H1 (cell line): Measurements from ENCODE around the gene KLKB1. TPM values are rescaled to one million over a fixed set of nuclear protein-coding genes. Genes with fewer than 3 reads are reported as not detected.

Experiments used
- CTCF ChIA-PET: fragments of 300-600 bp; sonication (Branson Sonifier 250); formaldehyde crosslinking; loops from one replicate; lab custom pipeline; 2021; ENCODE audit not compliant: partially characterized antibody; lab: Charles Lee
- POLR2A ChIA-PET: fragments of 300-600 bp; sonication (Branson Sonifier 250); formaldehyde crosslinking; loops from one replicate; lab custom pipeline; 2021; ENCODE audit warnings: inconsistent platforms; ENCODE audit not compliant: partially characterized antibody; lab: Charles Lee
- DNase-seq, 2 experiments: peaks; one replicate each; pipeline versions ENCODE4 v3.0.0 to v3.0.0-alpha.2; 2010 to 2022; ENCODE audit warnings: low spot score in 2 of 2, low read depth in 1 of 2, mixed read lengths in 1 of 2
- FAIRE-seq: peaks from 2 replicates; lab custom pipeline; 2011; peaks lifted over from hg19 to GRCh38; lab: Jason Lieb, UNC
- H2AFZ ChIP-seq: 2 replicates; pipeline ENCODE4 v1.8.1; 2012; ENCODE audit warnings: low read length, inconsistent platforms
- H2AK5ac ChIP-seq: 2 replicates; pipeline ENCODE4 v1.6.1; 2013; ENCODE audit warnings: low read depth, low read length
- H2BK120ac ChIP-seq: replicated peaks from 2 replicates; pipeline ENCODE3; 2013; ENCODE audit warnings: low read depth, low read length, inconsistent platforms
- H2BK12ac ChIP-seq: 2 replicates; pipeline ENCODE4 v1.6.1; 2013; ENCODE audit warnings: low read depth, low read length
- H2BK15ac ChIP-seq: 2 replicates; pipeline ENCODE4 v1.6.1; 2013; ENCODE audit warnings: low read length
- H2BK20ac ChIP-seq: 2 replicates; pipeline ENCODE4 v1.6.1; 2013; ENCODE audit warnings: low read length
- H2BK5ac ChIP-seq: 2 replicates; pipeline ENCODE4 v1.6.1; 2013; ENCODE audit warnings: low read depth, low read length
- H3K14ac ChIP-seq: 2 replicates; pipeline ENCODE4 v1.6.1; 2013; ENCODE audit warnings: inconsistent platforms; ENCODE audit not compliant: insufficient read length
- H3K18ac ChIP-seq: 2 replicates; pipeline ENCODE4 v1.6.1; 2013; ENCODE audit warnings: low read length; ENCODE audit errors: extremely low read depth
- H3K23ac ChIP-seq: 2 replicates; pipeline ENCODE4 v1.6.1; 2013; ENCODE audit warnings: inconsistent platforms; ENCODE audit not compliant: insufficient read length
- H3K23me2 ChIP-seq: 2 replicates; pipeline ENCODE4 v1.6.1; 2013; ENCODE audit warnings: low read depth, low read length
- H3K27ac ChIP-seq: 2 replicates; pipeline ENCODE4 v1.6.1; 2011; ENCODE audit warnings: low read depth, low read length, inconsistent platforms
- H3K27me3 ChIP-seq, 4 experiments: replicated peaks in 1 of 4; 1 replicate in 1 of 4; 2 replicates in 3 of 4; pipeline versions ENCODE4 v1.6.1 to v1.8.1; 2011 to 2013; ENCODE audit warnings: low read length in 3 of 4, mild to moderate bottlenecking in 3 of 4, inconsistent platforms in 2 of 4, mixed read lengths in 2 of 4, moderate library complexity in 1 of 4; ENCODE audit not compliant: control insufficient read depth in 3 of 4, insufficient read depth in 3 of 4; ENCODE audit errors: extremely low read depth in 1 of 4
- H3K36me3 ChIP-seq, 4 experiments: 2 replicates each; pipeline versions ENCODE4 v1.6.1 to v1.8.1; 2011 to 2013; ENCODE audit warnings: mild to moderate bottlenecking in 4 of 4, low read length in 3 of 4, moderate library complexity in 2 of 4, control low read depth in 1 of 4, inconsistent platforms in 1 of 4; ENCODE audit not compliant: insufficient read depth in 4 of 4, control insufficient read depth in 2 of 4
- H3K4ac ChIP-seq: replicated peaks from 2 replicates; pipeline ENCODE3; 2013; ENCODE audit warnings: low read length, low read depth, mixed read lengths, inconsistent platforms; ENCODE audit not compliant: insufficient read length
- H3K4me1 ChIP-seq, 4 experiments: replicated peaks in 1 of 4; 1 replicate in 1 of 4; 2 replicates in 3 of 4; pipeline versions ENCODE4 v1.6.1 to v1.8.1; 2011 to 2013; ENCODE audit warnings: low read length in 3 of 4, inconsistent platforms in 2 of 4, mixed read lengths in 1 of 4; ENCODE audit not compliant: insufficient read depth in 4 of 4, control insufficient read depth in 3 of 4
- H3K4me2 ChIP-seq, 2 experiments: 2 replicates each; pipeline versions ENCODE4 v1.6.1 to v1.8.1; 2011 to 2013; ENCODE audit warnings: low read depth in 2 of 2, low read length in 2 of 2, control low read depth in 1 of 2, inconsistent platforms in 1 of 2, mild to moderate bottlenecking in 1 of 2; ENCODE audit not compliant: insufficient read depth in 1 of 2
- H3K4me3 ChIP-seq, 4 experiments: fragments of 200-600, 300-600 bp in 1 of 4; sonication (generic), shearing (Covaris generic), sonication (Bioruptor Twin) in 1 of 4; 2 replicates each; pipeline versions ENCODE4 v1.5.1 to v1.8.1; 2011 to 2016; ENCODE audit warnings: low read length in 4 of 4, low read depth in 3 of 4, control low read depth in 2 of 4, inconsistent platforms in 2 of 4, mild to moderate bottlenecking in 2 of 4, mixed read lengths in 1 of 4, moderate library complexity in 1 of 4; ENCODE audit not compliant: insufficient read depth in 2 of 4; ENCODE audit errors: extremely low read depth in 1 of 4
- H3K56ac ChIP-seq: replicated peaks from 2 replicates; pipeline ENCODE3; 2013; ENCODE audit warnings: low read depth, mild to moderate bottlenecking, mixed read lengths, low read length, inconsistent platforms; ENCODE audit not compliant: insufficient read length
- H3K79me1 ChIP-seq: 2 replicates; pipeline ENCODE4 v1.6.1; 2013; ENCODE audit warnings: low read depth, low read length, control low read depth
- H3K79me2 ChIP-seq, 2 experiments: 2 replicates each; pipeline versions ENCODE4 v1.6.1 to v1.8.1; 2012 to 2013; ENCODE audit warnings: low read length in 2 of 2, mild to moderate bottlenecking in 2 of 2, inconsistent platforms in 1 of 2; ENCODE audit not compliant: insufficient read depth in 2 of 2, control insufficient read depth in 1 of 2
- H3K9ac ChIP-seq, 4 experiments: replicated peaks in 1 of 4; 1 replicate in 1 of 4; 2 replicates in 3 of 4; pipeline versions ENCODE4 v1.6.1 to v1.8.1; 2011 to 2013; ENCODE audit warnings: low read depth in 3 of 4, low read length in 3 of 4, control low read depth in 2 of 4, mild to moderate bottlenecking in 2 of 4, moderate library complexity in 2 of 4, inconsistent platforms in 1 of 4; ENCODE audit errors: extremely low read depth in 1 of 4
- H3K9me3 ChIP-seq, 2 experiments: 2 replicates each; pipeline versions ENCODE4 v1.6.1 to v1.8.1; 2012 to 2013; ENCODE audit warnings: mild to moderate bottlenecking in 2 of 2, moderate library complexity in 2 of 2, control low read depth in 1 of 2, inconsistent platforms in 1 of 2, low read depth in 1 of 2, low read length in 1 of 2, mixed read lengths in 1 of 2; ENCODE audit not compliant: insufficient read depth in 2 of 2
- H4K20me1 ChIP-seq, 2 experiments: replicated peaks in 1 of 2; 2 replicates each; pipeline versions ENCODE3 to v1.8.1; 2011 to 2013; ENCODE audit warnings: inconsistent platforms in 2 of 2, low read length in 2 of 2, mild to moderate bottlenecking in 1 of 2; ENCODE audit not compliant: insufficient read depth in 2 of 2, control insufficient read depth in 1 of 2
- H4K5ac ChIP-seq: 2 replicates; pipeline ENCODE4 v1.6.1; 2013; ENCODE audit warnings: low read length, low read depth, mixed read lengths, inconsistent platforms; ENCODE audit not compliant: insufficient read length
- H4K8ac ChIP-seq: 2 replicates; pipeline ENCODE4 v1.8.0; 2013; ENCODE audit warnings: mild to moderate bottlenecking, moderate library complexity, low read length, inconsistent platforms; ENCODE audit not compliant: insufficient read depth; ENCODE audit errors: extremely low read depth
- H4K91ac ChIP-seq: replicated peaks from 2 replicates; pipeline ENCODE3; 2013; ENCODE audit warnings: low read length, mixed read lengths, inconsistent platforms; ENCODE audit not compliant: insufficient read length
- CBX8 ChIP-seq: fragments of 300-800, 300-1000 bp; sonication (generic); IDR thresholded peaks from 2 replicates; pipeline ENCODE4 v1.7.1; 2016; ENCODE audit warnings: low read depth, low read length, borderline replicate concordance
- CHD2 ChIP-seq: IDR thresholded peaks from 2 replicates; pipeline ENCODE4 v1.6.1; 2012; ENCODE audit warnings: low read length, improper control_type of control experiment
- CREB1 ChIP-seq: IDR thresholded peaks from 2 replicates; pipeline ENCODE4 v1.6.1; 2012; ENCODE audit warnings: inconsistent platforms
- EZH2 ChIP-seq: fragments of 200-600 bp; sonication (generic); IDR thresholded peaks from 2 replicates; pipeline ENCODE4 v1.7.1; 2012; ENCODE audit warnings: low read depth, mild to moderate bottlenecking, moderate library complexity, low read length, inconsistent platforms; ENCODE audit not compliant: severe bottlenecking
- GTF2F1 ChIP-seq: IDR thresholded peaks from 2 replicates; pipeline ENCODE4 v1.6.1; 2012; ENCODE audit warnings: low read depth, low read length, improper control_type of control experiment, borderline replicate concordance
- MAX ChIP-seq: IDR thresholded peaks from 2 replicates; pipeline ENCODE4 v1.6.1; 2012; ENCODE audit warnings: inconsistent platforms
- RFX5 ChIP-seq: IDR thresholded peaks from 2 replicates; pipeline ENCODE4 v1.6.1; 2011; ENCODE audit warnings: low read depth, low read length, improper control_type of control experiment, borderline replicate concordance
- RXRA ChIP-seq: IDR thresholded peaks from 2 replicates; pipeline ENCODE4 v1.6.1; 2011; ENCODE audit warnings: low read depth, mild to moderate bottlenecking, low read length, moderate library complexity; ENCODE audit not compliant: insufficient read depth
- SIRT6 ChIP-seq: IDR thresholded peaks from one replicate; pipeline ENCODE4 v1.7.1; 2012; ENCODE audit warnings: low read length, inconsistent platforms
- TCF12 ChIP-seq: IDR thresholded peaks from 2 replicates; pipeline ENCODE4 v1.6.1; 2011; ENCODE audit warnings: low read depth, mild to moderate bottlenecking, low read length
- USF2 ChIP-seq: IDR thresholded peaks from 2 replicates; pipeline ENCODE4 v1.6.1; 2011; ENCODE audit warnings: low read length, improper control_type of control experiment
- WGBS, 2 experiments: shearing (Covaris generic) in 1 of 2; methylation state at CpG; one replicate each; pipeline versions ENCODE4 v1.1.6 to v1.1.7; 2013 to 2015; ENCODE audit warnings: low lambda C conversion rate in 2 of 2, mixed read lengths in 2 of 2, inconsistent platforms in 1 of 2, low coverage in 1 of 2, missing lambda C conversion rate in 1 of 2; ENCODE audit not compliant: insufficient replicate concordance in 2 of 2, insufficient coverage in 1 of 2, insufficient read length in 1 of 2; ENCODE audit errors: extremely low coverage in 1 of 2, missing lambda C conversion rate in 1 of 2; 5-methylcytosine and 5-hydroxymethylcytosine counted together
- polyA plus RNA-seq, 7 experiments: library from polyadenylated mRNA; depleted of rRNA in 3 of 7; stranded (reverse) in 5 of 7; unstranded in 2 of 7; fragments of >200 nt in 5 of 7; fragments of 200-250 nt in 2 of 7; gene quantifications; 1 replicate in 5 of 7; 2 replicates in 1 of 7; 4 replicates in 1 of 7; pipeline versions ENCODE4 v1.2.1 to v1.2.3, GENCODE V29; 2011 to 2013; ENCODE audit warnings: missing spikeins in 2 of 7, mixed read lengths in 2 of 7
- total RNA-seq: library from RNA; stranded (reverse); fragmentation: NEBNext Ultra II Directional; extraction: Animal tissue kit (Norgen Biotek cat#: 25700); gene quantifications from 2 replicates; pipeline ENCODE4 v1.2.1, GENCODE V29; 2021

Gene KLKB1
- total and polyA plus RNA-seq, 2 of the 8 experiments (the other 6 are each of a cell fraction or from before 2014, with no cell fraction given): 12.0 to 20.9 TPM

GRCh38 chr4:186241616-186242015 lies 14.3 kb downstream of the KLKB1 start:
- peaks cover 0 to 6% (median 4%) of the 10 kb centered on the region in 4 experiments; a peak in 5 of 7 replicates for H3K4me1 ChIP-seq
- no peak overlapping the region for H2AFZ ChIP-seq
- H2BK20ac ChIP-seq: no peak overlapping the region
- no peak overlapping the region for H3K14ac ChIP-seq
- no peaks in the 10 kb centered on the region; a peak in 2 of 4 replicates for H3K9me3 ChIP-seq
- H3K4me3 ChIP-seq: peak overlapping the region in 1 of 4 experiments; percentile 95; a peak in 2 of 8 replicates
- peaks cover 4 to 32% of the 10 kb centered on the region in 2 experiments; a peak in 3 of 4 replicates for H3K79me2 ChIP-seq
- no peak overlapping the region; the same call in 1 of the 2 replicates for H3K18ac ChIP-seq
- no peak for FAIRE-seq
- ChIA-PET CTCF (interaction anchor here (1.2 kb wide), 1 partner anchor 13 kb away, joined by 3 read pairs; no protein-coding TSS in a partner anchor), POLR2A (interaction anchor here (0.8 to 2.9 kb wide), 12 partner anchors 8 to 109 kb away, joined by 3 to 14 read pairs (median 6); partner anchors contain the start of genes CYP4V2 and F11)
- no peak overlapping the region for H2BK12ac ChIP-seq
- H3K23ac ChIP-seq: no peak overlapping the region
- H2BK5ac ChIP-seq: peak overlapping the region; percentile 96; the same call in 1 of the 2 replicates
- no peak overlapping the region for H3K56ac ChIP-seq
- H3K36me3 ChIP-seq: peaks cover 2 to 36% (median 16%) of the 10 kb centered on the region in 4 experiments; a peak in 5 of 8 replicates
- H3K27me3 ChIP-seq: no peaks in the 10 kb centered on the region
- H4K5ac ChIP-seq: no peak overlapping the region
- H3K4me2 ChIP-seq: peak overlapping the region; percentile 37 to 95
- peaks cover 0 to 3% of the 10 kb centered on the region in 2 experiments for H4K20me1 ChIP-seq
- H3K4ac ChIP-seq: no peak overlapping the region
- 40% methylated on average over 4 of the region's 4 CpGs; no CpG with 5 or more reads in 1 of the 2 experiments for WGBS, 2 experiments
- no peak overlapping the region for H4K8ac ChIP-seq
- no peak overlapping the region for H4K91ac ChIP-seq
- peaks cover 3% of the 10 kb centered on the region; the same call in 1 of the 2 replicates for H3K23me2 ChIP-seq
- 0 out of 2 replicates have a peak overlapping the region, but pooled peaks have one; percentile 61 for H2AK5ac ChIP-seq
- TF ChIP-seq RXRA (no peak), CHD2 (no peak), USF2 (no peak), GTF2F1 (no peak), CBX8 (no peak), MAX (no peak), TCF12 (no peak), CREB1 (no peak), EZH2 (no peak), RFX5 (no peak), SIRT6 (no peak)
- TF ChIP-seq, all 59 proteins: peak for 0
- Histone ChIP-seq H3K27ac (peak overlapping the region; percentile 49; the same call in 1 of the 2 replicates), H2BK120ac (no peak overlapping the region), H3K9ac (peak overlapping the region in 1 of 4 experiments; percentile 61; a peak in 1 of 7 replicates), H2BK15ac (no peak overlapping the region), H3K79me1 (no peaks in the 10 kb centered on the region)
- DNase-seq: no peak
